Nephron (organoid): Measurements from ENCODE around the gene MFSD6L.

Experiments used
- H3K27ac Mint-ChIP-seq, 3 experiments: 2 replicates each; pipeline ENCODE4 v1.8.0; 2020; ENCODE audit warnings: mixed read lengths in 3 of 3, mild to moderate bottlenecking in 2 of 3, moderate library complexity in 1 of 3
- H3K27me3 Mint-ChIP-seq: 2 replicates; pipeline ENCODE4 v1.8.0; 2021; ENCODE audit warnings: low read depth, mild to moderate bottlenecking, moderate library complexity, mixed read lengths
- H3K36me3 Mint-ChIP-seq: 2 replicates; pipeline ENCODE4 v1.8.0; 2020; ENCODE audit warnings: low read depth, mixed read lengths
- H3K4me1 Mint-ChIP-seq: 2 replicates; pipeline ENCODE4 v1.8.0; 2020; ENCODE audit warnings: mixed read lengths
- H3K4me3 Mint-ChIP-seq, 3 experiments: 2 replicates each; pipeline ENCODE4 v1.8.0; 2020; ENCODE audit warnings: mild to moderate bottlenecking in 3 of 3, mixed read lengths in 3 of 3, moderate library complexity in 2 of 3
- H3K9me3 Mint-ChIP-seq: 2 replicates; pipeline ENCODE4 v1.8.0; 2020; ENCODE audit warnings: mixed read lengths
- CTCF ChIP-seq, 3 experiments: fragments of 200-600 bp; sonication (generic); IDR thresholded peaks; one replicate each; pipeline ENCODE4 v1.5.0; 2021; ENCODE audit warnings: antibody characterized with exemption in 3 of 3; ENCODE audit not compliant: unreplicated experiment in 3 of 3

The MFSD6L gene

GRCh38 chr17:8785547-8786413 lies 13.4 kb downstream of the MFSD6L start:
- H3K27ac Mint-ChIP-seq: peak overlapping the region in 2 of 3 experiments; percentile 12 to 40
- H3K27me3 Mint-ChIP-seq: peaks cover 12% of the 10 kb centered on the region
- H3K36me3 Mint-ChIP-seq: no peaks in the 10 kb centered on the region
- H3K4me3 Mint-ChIP-seq: no peak overlapping the region
- no peaks in the 10 kb centered on the region for H3K4me1 Mint-ChIP-seq
- peak; percentile 80 to 88 (median 86) for TF ChIP-seq CTCF (IDR thresholded peaks at IDR 0.05; ENCODE audit: unreplicated experiment in 3 of 3)
- peaks cover 4% of the 10 kb centered on the region for H3K9me3 Mint-ChIP-seq

- H3K4me1 Mint-ChIP-seq: no peaks in the 10 kb centered on the region
- no peaks in the 10 kb centered on the region for H3K36me3 Mint-ChIP-seq
Measured at GRCh38 chr17:8782176-8782575, 17.0 kb downstream of the MFSD6L start.

GRCh38 chr17:8781776-8782175 lies 17.4 kb downstream of the MFSD6L start:
- Mint-ChIP-seq H3K27me3 (peaks cover 9% of the 10 kb centered on the region), H3K9me3 (peaks cover 18% of the 10 kb centered on the region), H3K4me3 (no peak overlapping the region), H3K27ac (no peak overlapping the region), H3K36me3 (no peaks in the 10 kb centered on the region), H3K4me1 (peaks cover 2% of the 10 kb centered on the region)
- no peak for TF ChIP-seq CTCF (IDR thresholded peaks at IDR 0.05; ENCODE audit: unreplicated experiment in 3 of 3)

More at GRCh38 chr17:8782176-8782575, 17.0 kb downstream of the MFSD6L start:
- Mint-ChIP-seq H3K27me3 (peaks cover 12% of the 10 kb centered on the region), H3K9me3 (peaks cover 15% of the 10 kb centered on the region), H3K4me3 (no peak overlapping the region), H3K27ac (no peak overlapping the region)
- TF ChIP-seq CTCF (IDR thresholded peaks at IDR 0.05; ENCODE audit: unreplicated experiment in 3 of 3): no peak

- Mint-ChIP-seq H3K9me3 (peaks cover 32% of the 10 kb centered on the region), H3K4me1 (peaks cover 12% of the 10 kb centered on the region), H3K27me3 (peaks cover under 1% of the 10 kb centered on the region), H3K36me3 (no peaks in the 10 kb centered on the region), H3K27ac (peak overlapping the region in 1 of 3 experiments; percentile 56), H3K4me3 (no peak overlapping the region)
- no peak for TF ChIP-seq CTCF (IDR thresholded peaks at IDR 0.05; ENCODE audit: unreplicated experiment in 3 of 3)
Measured at GRCh38 chr17:8776881-8777280, 22.3 kb downstream of the MFSD6L start.

- Mint-ChIP-seq H3K9me3 (peaks cover 32% of the 10 kb centered on the region), H3K4me1 (peaks cover 12% of the 10 kb centered on the region), H3K4me3 (no peak overlapping the region), H3K27me3 (no peaks in the 10 kb centered on the region), H3K27ac (peak overlapping the region; percentile 38 to 81 (median 56)), H3K36me3 (no peaks in the 10 kb centered on the region)
- no peak for TF ChIP-seq CTCF (IDR thresholded peaks at IDR 0.05; ENCODE audit: unreplicated experiment in 3 of 3)
Measured at GRCh38 chr17:8776248-8776647, 22.9 kb downstream of the MFSD6L start.

- H3K27ac Mint-ChIP-seq: no peak overlapping the region
- peaks cover 3% of the 10 kb centered on the region for H3K27me3 Mint-ChIP-seq
- no peak for TF ChIP-seq CTCF (IDR thresholded peaks at IDR 0.05; ENCODE audit: unreplicated experiment in 3 of 3)
Measured at GRCh38 chr17:8766731-8767130, 32.4 kb downstream of the MFSD6L start.

More at GRCh38 chr17:8766731-8767130, 32.4 kb downstream of the MFSD6L start:
- Mint-ChIP-seq H3K9me3 (peaks cover 7% of the 10 kb centered on the region), H3K36me3 (no peaks in the 10 kb centered on the region), H3K4me3 (no peak overlapping the region), H3K4me1 (no peaks in the 10 kb centered on the region)
